Activated T-cell treated with anti-CD3 and anti-CD28 coated beads, Interleukin-2, amount 50 U/mL, for 24 hours (primary cell): ENCODE data around the gene DNAH10.

Experiments used
- DNase-seq: peaks from one replicate; pipeline ENCODE4 v3.0.0-alpha.2; 2020
- H3K27ac Mint-ChIP-seq: 2 replicates; pipeline ENCODE4 v1.8.0; 2020; ENCODE audit warnings: mild to moderate bottlenecking, mixed read lengths
- H3K27me3 Mint-ChIP-seq: 2 replicates; pipeline ENCODE4 v1.8.0; 2020; ENCODE audit warnings: mixed read lengths
- H3K36me3 Mint-ChIP-seq: 2 replicates; pipeline ENCODE4 v1.8.0; 2020; ENCODE audit warnings: low read depth, mixed read lengths
- H3K4me1 Mint-ChIP-seq: 2 replicates; pipeline ENCODE4 v1.8.0; 2020; ENCODE audit warnings: low read depth, mixed read lengths
- H3K4me3 Mint-ChIP-seq: 2 replicates; pipeline ENCODE4 v1.8.0; 2020; ENCODE audit warnings: mild to moderate bottlenecking, moderate library complexity, mixed read lengths
- H3K9me3 Mint-ChIP-seq: 2 replicates; pipeline ENCODE4 v1.8.0; 2020; ENCODE audit warnings: mixed read lengths

DNAH10 gene

GRCh38 chr12:123761841-123762714 is at the start of gene DNAH10:
Gene DNAH10 (plus strand): TSS chr12:123762301. CDS start chr12:123762337, 36 bp downstream.
- Mint-ChIP-seq H3K27ac (peak within 1 kb of the TSS; percentile 70), H3K27me3 (peaks cover 4% of the 10 kb centered on the region), H3K36me3 (peaks cover 40% of the 10 kb centered on the region), H3K9me3 (no peaks in the 10 kb centered on the region), H3K4me1 (peaks cover 19% of the 10 kb centered on the region), H3K4me3 (peak within 1 kb of the TSS; percentile 74)
- DNase-seq = peak; percentile 72

- Mint-ChIP-seq H3K4me1 (peaks cover 49% of the 10 kb centered on the region), H3K36me3 (peaks cover 46% of the 10 kb centered on the region), H3K27me3 (no peaks in the 10 kb centered on the region), H3K9me3 (no peaks in the 10 kb centered on the region), H3K27ac (peak overlapping the region; percentile 100), H3K4me3 (peak overlapping the region; percentile 99)
- DNase-seq = no peak
Measured at GRCh38 chr12:123712780-123713319, 49.3 kb upstream of the DNAH10 start.

- Mint-ChIP-seq H3K4me3 (peak overlapping the region; percentile 99), H3K27me3 (no peaks in the 10 kb centered on the region), H3K9me3 (no peaks in the 10 kb centered on the region), H3K27ac (peak overlapping the region; percentile 100), H3K36me3 (peaks cover 52% of the 10 kb centered on the region), H3K4me1 (peaks cover 49% of the 10 kb centered on the region)
- DNase-seq = no peak
Measured at GRCh38 chr12:123713398-123713797, 48.7 kb upstream of the DNAH10 start.

GRCh38 chr12:123713823-123714585 is 48.1 kb upstream of the DNAH10 start:
- peak overlapping the region; percentile 100 for H3K27ac Mint-ChIP-seq
- H3K9me3 Mint-ChIP-seq = no peaks in the 10 kb centered on the region
- H3K4me1 Mint-ChIP-seq = peaks cover 52% of the 10 kb centered on the region
- peaks cover 57% of the 10 kb centered on the region for H3K36me3 Mint-ChIP-seq
- H3K4me3 Mint-ChIP-seq = peak overlapping the region; percentile 99
- no peaks in the 10 kb centered on the region for H3K27me3 Mint-ChIP-seq
- DNase-seq = peak; percentile 65

- peaks cover 64% of the 10 kb centered on the region for H3K4me1 Mint-ChIP-seq
- peak overlapping the region; percentile 100 for H3K27ac Mint-ChIP-seq
- no peaks in the 10 kb centered on the region for H3K9me3 Mint-ChIP-seq
- no peak for DNase-seq
- H3K36me3 Mint-ChIP-seq = peaks cover 69% of the 10 kb centered on the region
- no peaks in the 10 kb centered on the region for H3K27me3 Mint-ChIP-seq
- peak overlapping the region; percentile 99 for H3K4me3 Mint-ChIP-seq
Measured at GRCh38 chr12:123715195-123715594, 46.9 kb upstream of the DNAH10 start.

GRCh38 chr12:123717350-123717749 is 44.8 kb upstream of the DNAH10 start:
- Mint-ChIP-seq H3K4me3 (no peak overlapping the region), H3K27me3 (no peaks in the 10 kb centered on the region), H3K4me1 (peaks cover 72% of the 10 kb centered on the region), H3K27ac (peak overlapping the region; percentile 92), H3K36me3 (peaks cover 87% of the 10 kb centered on the region), H3K9me3 (no peaks in the 10 kb centered on the region)
- no peak for DNase-seq

- Mint-ChIP-seq H3K9me3 (no peaks in the 10 kb centered on the region), H3K4me3 (peak overlapping the region; percentile 49), H3K27me3 (no peaks in the 10 kb centered on the region), H3K36me3 (peaks cover 92% of the 10 kb centered on the region), H3K4me1 (peaks cover 75% of the 10 kb centered on the region), H3K27ac (peak overlapping the region; percentile 98)
- DNase-seq = no peak
Measured at GRCh38 chr12:123720141-123720814, 41.8 kb upstream of the DNAH10 start.

GRCh38 chr12:123721245-123721644 is 40.9 kb upstream of the DNAH10 start:
- Mint-ChIP-seq H3K9me3 (no peaks in the 10 kb centered on the region), H3K36me3 (peaks cover 96% of the 10 kb centered on the region), H3K4me1 (peaks cover 77% of the 10 kb centered on the region), H3K4me3 (no peak overlapping the region), H3K27ac (peak overlapping the region; percentile 98), H3K27me3 (no peaks in the 10 kb centered on the region)
- DNase-seq = no peak

- H3K9me3 Mint-ChIP-seq = no peaks in the 10 kb centered on the region
- H3K4me3 Mint-ChIP-seq = no peak overlapping the region
- H3K4me1 Mint-ChIP-seq = peaks cover 78% of the 10 kb centered on the region
- peaks cover 96% of the 10 kb centered on the region for H3K36me3 Mint-ChIP-seq
- DNase-seq = no peak
- H3K27ac Mint-ChIP-seq = peak overlapping the region; percentile 98
- H3K27me3 Mint-ChIP-seq = no peaks in the 10 kb centered on the region
Measured at GRCh38 chr12:123723011-123723410, 39.1 kb upstream of the DNAH10 start.

GRCh38 chr12:123723765-123724164 is 38.3 kb upstream of the DNAH10 start:
- peaks cover 80% of the 10 kb centered on the region for H3K4me1 Mint-ChIP-seq
- peak overlapping the region; percentile 44 for H3K4me3 Mint-ChIP-seq
- H3K36me3 Mint-ChIP-seq = peaks cover 97% of the 10 kb centered on the region
- no peaks in the 10 kb centered on the region for H3K9me3 Mint-ChIP-seq
- no peak for DNase-seq
- peak overlapping the region; percentile 93 for H3K27ac Mint-ChIP-seq
- no peaks in the 10 kb centered on the region for H3K27me3 Mint-ChIP-seq

- no peak for DNase-seq
- Mint-ChIP-seq H3K9me3 (no peaks in the 10 kb centered on the region), H3K27ac (peak overlapping the region; percentile 97), H3K4me3 (peak overlapping the region; percentile 24), H3K36me3 (peaks cover 95% of the 10 kb centered on the region), H3K4me1 (peaks cover 69% of the 10 kb centered on the region), H3K27me3 (no peaks in the 10 kb centered on the region)
Measured at GRCh38 chr12:123726244-123726643, 35.9 kb upstream of the DNAH10 start.

GRCh38 chr12:123726962-123727361 is 35.1 kb upstream of the DNAH10 start:
- no peak for DNase-seq
- Mint-ChIP-seq H3K4me3 (peak overlapping the region; percentile 44), H3K36me3 (peaks cover 95% of the 10 kb centered on the region), H3K27me3 (no peaks in the 10 kb centered on the region), H3K4me1 (peaks cover 68% of the 10 kb centered on the region), H3K9me3 (no peaks in the 10 kb centered on the region), H3K27ac (peak overlapping the region; percentile 97)

GRCh38 chr12:123727878-123728277 is 34.2 kb upstream of the DNAH10 start:
- Mint-ChIP-seq H3K4me1 (peaks cover 70% of the 10 kb centered on the region), H3K4me3 (no peak overlapping the region), H3K27ac (peak overlapping the region; percentile 97), H3K27me3 (no peaks in the 10 kb centered on the region), H3K36me3 (peaks cover 95% of the 10 kb centered on the region), H3K9me3 (no peaks in the 10 kb centered on the region)
- no peak for DNase-seq

GRCh38 chr12:123731596-123731995 is 30.5 kb upstream of the DNAH10 start:
- no peak for DNase-seq
- Mint-ChIP-seq H3K9me3 (no peaks in the 10 kb centered on the region), H3K4me3 (no peak overlapping the region), H3K27me3 (no peaks in the 10 kb centered on the region), H3K36me3 (peaks cover 96% of the 10 kb centered on the region), H3K27ac (peak overlapping the region; percentile 90), H3K4me1 (peaks cover 56% of the 10 kb centered on the region)
